ENCODE measurements around the gene SLC9A4. TPM values are rescaled to one million over a fixed set of nuclear protein-coding genes. Genes with fewer than 3 reads are reported as not detected.

SLC9A4 gene
- total and polyA plus RNA-seq, 4 donors = 0.06 to 0.09 TPM; not detected in 2

- no peak overlapping the region for H3K27ac ChIP-seq (ENCODE audit: low read depth in 1 of 2, low read length in 1 of 2)
- no peak overlapping the region for H3K9ac ChIP-seq (ENCODE audit: insufficient read depth in 1 of 2, low read length in 2 of 2)
- ATAC-seq (ENCODE audit: insufficient read depth, low FRiP score) (no peak), DNase-seq (no peak)
- peaks cover 0 to 2% (median 2%) of the 10 kb centered on the region in 3 donors for H3K27me3 ChIP-seq (ENCODE audit: control insufficient read depth in 3 of 3, insufficient read depth in 3 of 3, low read length in 2 of 3)
- no peaks in the 10 kb centered on the region for H3K4me1 ChIP-seq (ENCODE audit: control insufficient read depth in 5 of 5, insufficient read depth in 5 of 5, low read length in 5 of 5)
- TF ChIP-seq CTCF (IDR thresholded peaks at IDR 0.05; ENCODE audit: control extremely low read depth, extremely low read depth) = no peak
- H3K36me3 ChIP-seq (ENCODE audit: control insufficient read depth in 4 of 4, insufficient read depth in 4 of 4, low read length in 4 of 4) = no peaks in the 10 kb centered on the region
- no peak overlapping the region for H3K4me3 ChIP-seq
- 90 to 92% methylated on average over 36 of the region's 36 CpGs for WGBS, 2 donors
- no peaks in the 10 kb centered on the region for H3K9me3 ChIP-seq (ENCODE audit: control insufficient read depth in 4 of 4, insufficient read depth in 3 of 4, low read length in 3 of 4)
These were observed 5.9 kb downstream of the SLC9A4 start for GRCh38 chr2:102478686-102479470.

DNA sequence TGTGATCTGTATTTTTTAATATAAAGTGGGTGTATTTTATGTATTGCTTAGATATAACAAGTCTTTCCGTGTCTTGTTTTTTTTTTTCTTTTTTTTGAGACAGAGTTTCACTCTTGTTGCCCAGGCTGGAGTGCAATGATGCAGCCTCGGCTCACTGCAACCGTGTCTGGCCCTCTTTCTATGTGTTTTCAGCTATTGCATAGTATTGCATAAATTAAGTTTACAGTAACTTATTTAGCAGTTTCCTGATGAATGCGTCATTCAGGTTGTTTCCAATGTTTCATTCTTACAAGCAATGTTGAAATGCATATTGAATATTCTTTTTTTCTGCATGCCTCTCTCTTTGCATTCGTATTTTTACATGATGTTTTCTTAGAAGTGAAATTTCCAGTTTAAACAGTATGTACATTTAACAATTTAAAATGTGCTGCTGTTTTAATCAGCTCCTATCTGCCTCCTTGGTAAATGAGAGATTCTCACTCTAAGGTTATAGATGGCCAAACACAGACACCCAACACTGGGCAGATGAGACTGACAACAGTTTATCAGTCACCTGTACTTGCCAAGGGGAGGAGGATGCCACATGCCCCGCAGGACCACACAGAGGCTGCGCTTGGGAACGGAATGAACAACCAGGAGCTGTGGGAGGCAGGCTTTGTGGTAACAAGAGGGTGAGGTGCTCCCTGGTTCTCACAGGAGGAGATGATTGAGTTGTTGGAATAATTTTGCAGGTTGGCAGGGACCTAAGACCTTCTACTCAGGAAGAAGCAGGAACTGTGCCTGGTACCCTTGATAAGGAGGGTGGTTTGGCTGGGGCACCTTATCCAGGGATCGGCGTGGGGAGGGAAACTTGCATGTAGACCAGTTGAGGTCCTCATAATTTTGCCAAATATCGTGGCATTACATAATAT lies 7.5 kb downstream of the SLC9A4 start:
- Histone ChIP-seq H3K4me3 (no peak overlapping the region), H3K27ac (ENCODE audit: low read depth in 1 of 2, low read length in 1 of 2) (no peak overlapping the region), H3K4me1 (ENCODE audit: control insufficient read depth in 5 of 5, insufficient read depth in 5 of 5, low read length in 5 of 5) (no peaks in the 10 kb centered on the region), H3K9me3 (ENCODE audit: control insufficient read depth in 4 of 4, insufficient read depth in 3 of 4, low read length in 3 of 4) (no peaks in the 10 kb centered on the region), H3K27me3 (ENCODE audit: control insufficient read depth in 3 of 3, insufficient read depth in 3 of 3, low read length in 2 of 3) (no peaks in the 10 kb centered on the region), H3K9ac (ENCODE audit: insufficient read depth in 1 of 2, low read length in 2 of 2) (no peak overlapping the region), H3K36me3 (ENCODE audit: control insufficient read depth in 4 of 4, insufficient read depth in 4 of 4, low read length in 4 of 4) (no peaks in the 10 kb centered on the region)
- no peak for TF ChIP-seq CTCF (IDR thresholded peaks at IDR 0.05; ENCODE audit: control extremely low read depth, extremely low read depth)
- DNase-seq = no peak
- 64 to 74% methylated on average over 11 of the region's 11 CpGs for WGBS, 2 donors
- ATAC-seq (ENCODE audit: insufficient read depth, low FRiP score) = no peak

DNA sequence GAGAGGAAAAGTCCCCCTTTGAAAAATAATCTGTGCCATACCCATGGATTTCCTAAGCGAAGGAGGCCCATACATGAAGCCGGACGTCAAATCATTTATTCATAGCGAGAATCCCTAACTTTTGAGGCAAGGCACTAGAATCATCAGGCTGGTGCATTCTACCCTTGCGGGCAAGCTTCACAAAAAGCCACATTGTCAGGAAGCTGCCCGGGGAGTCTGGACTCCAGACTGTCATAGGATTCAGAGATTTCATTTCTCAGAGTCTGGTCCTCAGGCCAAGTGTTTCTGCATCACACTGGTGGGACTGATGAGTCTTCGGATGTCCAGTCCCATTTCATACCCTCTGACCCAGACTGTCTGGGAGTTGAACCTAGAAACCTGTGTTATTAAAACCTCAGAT lies 8.9 kb downstream of the SLC9A4 start:
- no peak for TF ChIP-seq CTCF (IDR thresholded peaks at IDR 0.05; ENCODE audit: control extremely low read depth, extremely low read depth)
- no peaks in the 10 kb centered on the region for H3K9me3 ChIP-seq (ENCODE audit: control insufficient read depth in 4 of 4, insufficient read depth in 3 of 4, low read length in 3 of 4)
- ATAC-seq (ENCODE audit: insufficient read depth, low FRiP score) (no peak), DNase-seq (no peak)
- no peak overlapping the region for H3K4me3 ChIP-seq
- H3K36me3 ChIP-seq (ENCODE audit: control insufficient read depth in 4 of 4, insufficient read depth in 4 of 4, low read length in 4 of 4) = no peaks in the 10 kb centered on the region
- H3K9ac ChIP-seq (ENCODE audit: insufficient read depth in 1 of 2, low read length in 2 of 2) = no peak overlapping the region
- no peaks in the 10 kb centered on the region for H3K27me3 ChIP-seq (ENCODE audit: control insufficient read depth in 3 of 3, insufficient read depth in 3 of 3, low read length in 2 of 3)
- 81 to 84% methylated on average over 7 of the region's 7 CpGs for WGBS, 2 donors
- H3K27ac ChIP-seq (ENCODE audit: low read depth in 1 of 2, low read length in 1 of 2) = no peak overlapping the region
- H3K4me1 ChIP-seq (ENCODE audit: control insufficient read depth in 5 of 5, insufficient read depth in 5 of 5, low read length in 5 of 5) = no peaks in the 10 kb centered on the region
